Astrocyte (in vitro differentiated cells and primary cell): Measurements from ENCODE around the gene C9orf50. TPM values are rescaled to one million over a fixed set of nuclear protein-coding genes. Genes with fewer than 3 reads are reported as not detected.

Source experiments
- DNase-seq: peaks from one replicate; pipeline ENCODE4 v3.0.0-alpha.2; 2010; ENCODE audit warnings: low read depth
- FAIRE-seq: peaks from 2 replicates; lab custom pipeline; 2011; peaks lifted over from hg19 to GRCh38; lab: Jason Lieb, UNC
- H2AFZ ChIP-seq: 2 replicates; pipeline ENCODE4 v1.6.0; 2012; ENCODE audit warnings: low read depth, low read length, inconsistent platforms
- H3K27ac ChIP-seq: 2 replicates; pipeline ENCODE4 v1.5.1; 2011; ENCODE audit warnings: low read depth, low read length, inconsistent platforms
- H3K27me3 ChIP-seq: 2 replicates; pipeline ENCODE4 v1.6.0; 2011; ENCODE audit warnings: low read length, inconsistent platforms; ENCODE audit not compliant: insufficient read depth
- H3K36me3 ChIP-seq: 2 replicates; pipeline ENCODE4 v1.5.1; 2011; ENCODE audit warnings: low read length, inconsistent platforms; ENCODE audit not compliant: insufficient read depth
- H3K4me1 ChIP-seq: 2 replicates; pipeline ENCODE4 v1.5.1; 2011; ENCODE audit warnings: low read length, inconsistent platforms; ENCODE audit not compliant: insufficient read depth
- H3K4me2 ChIP-seq: 2 replicates; pipeline ENCODE4 v1.6.0; 2012; ENCODE audit warnings: low read length, inconsistent platforms
- H3K4me3 ChIP-seq: 2 replicates; pipeline ENCODE4 v1.5.1; 2011; ENCODE audit warnings: low read depth, mild to moderate bottlenecking, low read length, inconsistent platforms; ENCODE audit not compliant: insufficient read depth
- H3K79me2 ChIP-seq: 2 replicates; pipeline ENCODE4 v1.6.0; 2012; ENCODE audit warnings: mild to moderate bottlenecking, low read length, inconsistent platforms; ENCODE audit not compliant: insufficient read depth
- H3K9ac ChIP-seq: 2 replicates; pipeline ENCODE4 v1.6.0; 2012; ENCODE audit warnings: mild to moderate bottlenecking, low read length, inconsistent platforms
- H3K9me3 ChIP-seq: 2 replicates; pipeline ENCODE4 v1.5.1; 2012; ENCODE audit warnings: low read depth, mild to moderate bottlenecking, low read length, inconsistent platforms; ENCODE audit not compliant: insufficient read depth
- H4K20me1 ChIP-seq: 2 replicates; pipeline ENCODE4 v1.6.0; 2012; ENCODE audit warnings: low read length, inconsistent platforms; ENCODE audit not compliant: insufficient read depth
- H3K27ac Mint-ChIP-seq: one replicate; pipeline ENCODE4 v1.8.0; 2021; ENCODE audit warnings: mild to moderate bottlenecking, mixed read lengths; ENCODE audit not compliant: unreplicated experiment
- H3K27me3 Mint-ChIP-seq: one replicate; pipeline ENCODE4 v1.8.0; 2021; ENCODE audit warnings: low read depth, mixed read lengths; ENCODE audit not compliant: unreplicated experiment
- H3K36me3 Mint-ChIP-seq: one replicate; pipeline ENCODE4 v1.8.0; 2021; ENCODE audit warnings: low read depth, mixed read lengths; ENCODE audit not compliant: unreplicated experiment
- H3K4me1 Mint-ChIP-seq: one replicate; pipeline ENCODE4 v1.8.0; 2021; ENCODE audit warnings: low read depth, mixed read lengths; ENCODE audit not compliant: unreplicated experiment
- H3K4me3 Mint-ChIP-seq: one replicate; pipeline ENCODE4 v1.8.0; 2021; ENCODE audit warnings: mild to moderate bottlenecking, moderate library complexity, mixed read lengths; ENCODE audit not compliant: unreplicated experiment
- H3K9me3 Mint-ChIP-seq: one replicate; pipeline ENCODE4 v1.8.0; 2021; ENCODE audit warnings: mild to moderate bottlenecking, mixed read lengths; ENCODE audit not compliant: unreplicated experiment
- CTCF ChIP-seq: IDR thresholded peaks from 2 replicates; pipeline ENCODE4 v1.5.1; 2011; ENCODE audit warnings: low read depth, mild to moderate bottlenecking, inconsistent platforms, low read length, moderate library complexity; ENCODE audit not compliant: insufficient read depth
- EZH2 ChIP-seq: IDR thresholded peaks from 2 replicates; pipeline ENCODE4 v1.6.1; 2012; ENCODE audit warnings: mild to moderate bottlenecking, low read length, inconsistent platforms; ENCODE audit not compliant: insufficient read depth
- total RNA-seq: library from RNA; stranded (reverse); gene quantifications from 2 replicates; pipeline ENCODE4 v1.2.1, GENCODE V29; 2021

C9orf50 gene
- total RNA-seq, 1 donor from 2014 or later = 0.41 TPM

- Mint-ChIP-seq H3K36me3 (no peaks in the 10 kb centered on the region), H3K27ac (no peak overlapping the region), H3K9me3 (no peaks in the 10 kb centered on the region), H3K4me3 (no peak overlapping the region), H3K4me1 (peaks cover 16% of the 10 kb centered on the region), H3K27me3 (no peaks in the 10 kb centered on the region)
- no peak overlapping the region for H3K4me2 ChIP-seq
- H3K9ac ChIP-seq = no peak overlapping the region
- no peak for TF ChIP-seq EZH2
- no peak for TF ChIP-seq CTCF
- no peaks in the 10 kb centered on the region for H3K9me3 ChIP-seq
- no peak overlapping the region for H3K27ac ChIP-seq
- H3K27me3 ChIP-seq = no peaks in the 10 kb centered on the region
- H3K36me3 ChIP-seq = no peaks in the 10 kb centered on the region
- FAIRE-seq (no peak), DNase-seq (no peak)
- H3K79me2 ChIP-seq = no peaks in the 10 kb centered on the region
- H2AFZ ChIP-seq = no peak overlapping the region
- no peak overlapping the region for H3K4me3 ChIP-seq
- no peaks in the 10 kb centered on the region for H4K20me1 ChIP-seq
- peaks cover 9% of the 10 kb centered on the region for H3K4me1 ChIP-seq
Observed at GRCh38 chr9:129562514-129562913, 58.4 kb downstream of the C9orf50 start.

Other genes starting within 250 kb of the C9orf50 start
- 54.0 and 55.1 TPM in 2 replicates for gene NTMT1, start 5.1 kb upstream of the C9orf50 start, total RNA-seq
- gene ASB6, start 21.1 kb upstream of the C9orf50 start, total RNA-seq = 21.7 and 24.3 TPM in 2 replicates
- gene PRRX2, start 44.5 kb upstream of the C9orf50 start, total RNA-seq = not detected in 2 replicates
- gene PTGES, start 131.9 kb upstream of the C9orf50 start, total RNA-seq = 1.2 and 2.5 TPM in 2 replicates
- 31.6 and 39.4 TPM in 2 replicates for gene TOR1B, start 182.1 kb upstream of the C9orf50 start, total RNA-seq
- 65.3 and 67.4 TPM in 2 replicates for gene TOR1A, start 203.0 kb upstream of the C9orf50 start, total RNA-seq
- gene C9orf78, start 214.2 kb upstream of the C9orf50 start, total RNA-seq = 37.8 and 38.0 TPM in 2 replicates
- 24.1 and 24.9 TPM in 2 replicates for gene USP20, start 214.4 kb upstream of the C9orf50 start, total RNA-seq